Astrocyte of the spinal cord (primary cell): ENCODE measurements around the gene SMIM17.
"Not testable (repeated sequence)": the region's sequence is repeated elsewhere in the genome, so short reads cannot be mapped to it uniquely, and the experiment has no call there.

ENCODE experiments used
- DNase-seq: peaks from one replicate; pipeline ENCODE4 v3.0.0; 2011; ENCODE audit warnings: low read depth, low spot score
- H3K4me3 ChIP-seq: 2 replicates; pipeline ENCODE4 v1.5.1; 2011; ENCODE audit warnings: low read depth, mild to moderate bottlenecking, low read length, moderate library complexity
- CTCF ChIP-seq: IDR thresholded peaks from 2 replicates; pipeline ENCODE4 v1.5.1; 2012; ENCODE audit warnings: low read depth, mild to moderate bottlenecking, low read length, inconsistent platforms
- in situ Hi-C: cut with HindIII; loops from 2 replicates; pipeline ENCODE4 v1.10.0; 2017; ENCODE audit warnings: low sequenced_read_pairs

SMIM17 gene

DNA sequence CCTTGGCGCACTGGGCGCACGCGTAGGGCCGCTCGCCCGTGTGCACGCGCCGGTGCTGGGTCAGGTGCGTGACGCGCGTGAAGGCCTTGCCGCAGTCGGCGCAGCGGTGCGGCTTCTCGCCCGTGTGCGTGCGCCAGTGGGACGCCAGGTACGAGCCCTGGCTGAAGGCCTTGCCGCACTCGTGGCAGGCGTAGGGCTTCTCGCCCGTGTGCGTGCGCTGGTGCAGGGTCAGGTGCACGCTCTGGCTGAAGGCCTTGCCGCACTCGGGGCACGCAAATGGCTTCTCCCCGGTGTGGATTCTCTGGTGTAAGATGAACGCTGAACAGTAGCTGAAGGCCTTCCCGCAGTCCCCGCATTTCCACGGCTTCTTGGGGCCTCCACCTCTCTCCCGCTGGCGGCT lies 21.6 kb downstream of the SMIM17 start:
- in situ Hi-C loops: no loop called here
- TF ChIP-seq CTCF: no peak

GRCh38 chr19:56667311-56667870 lies 24.4 kb downstream of the SMIM17 start:
- H3K4me3 ChIP-seq: no peak overlapping the region
- in situ Hi-C loops: no loop called here
- TF ChIP-seq CTCF: no peak
- DNase-seq: no peak

More for the DNA sequence above, 21.6 kb downstream of the SMIM17 start:
- DNase-seq: no peak
- no peak overlapping the region for H3K4me3 ChIP-seq

- no peak overlapping the region for H3K4me3 ChIP-seq
- no peak for DNase-seq
- no peak for TF ChIP-seq CTCF
- in situ Hi-C loops: no loop called here
Observed at GRCh38 chr19:56668676-56669075, 25.7 kb downstream of the SMIM17 start.

DNA sequence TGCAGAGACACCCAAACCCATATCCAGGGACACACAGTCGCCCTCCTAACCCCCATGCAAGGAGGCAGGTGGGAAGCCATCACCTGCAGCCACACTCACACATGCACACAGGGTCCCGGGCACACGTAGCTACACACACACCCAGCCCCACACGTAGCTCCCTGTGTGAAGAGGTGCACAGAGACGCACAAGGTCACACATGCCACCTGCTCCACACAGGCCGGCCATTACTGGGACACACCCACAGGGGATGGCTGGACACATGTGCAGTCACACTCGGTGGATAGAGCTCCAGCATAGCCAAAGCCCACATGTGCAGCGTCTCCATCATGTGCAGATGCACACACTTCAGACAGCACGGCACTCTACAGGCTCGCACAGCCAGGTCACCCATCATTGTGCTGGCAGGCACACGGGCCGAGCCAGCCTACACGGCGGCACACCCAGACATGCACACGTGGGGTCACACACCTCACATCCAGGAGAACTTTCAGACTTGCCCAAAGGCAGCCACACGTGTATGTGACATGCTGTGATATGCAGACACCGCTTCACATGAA lies 27.5 kb downstream of the SMIM17 start:
- no peak for TF ChIP-seq CTCF
- DNase-seq: no peak
- in situ Hi-C loops: no loop called here
- H3K4me3 ChIP-seq: no peak overlapping the region

- no peak for DNase-seq
- in situ Hi-C loops: no loop called here
- TF ChIP-seq CTCF: no peak
- H3K4me3 ChIP-seq: peak overlapping the region; percentile 17
Observed at GRCh38 chr19:56670961-56671612, 28.1 kb downstream of the SMIM17 start.

- H3K4me3 ChIP-seq: peak within 1 kb of the TSS; percentile 17
- DNase-seq: peak; percentile 17
- peak; percentile 2 for TF ChIP-seq CTCF
- in situ Hi-C loops: no loop called here
Observed at GRCh38 chr19:56671613-56671994, 28.6 kb downstream of the SMIM17 start, which contains the start of gene ZNF835. Gene ZNF835, minus strand, starts transcription at chr19:56671757. Its CDS starts 6,559 bp downstream, at chr19:56665198.

GRCh38 chr19:56672610-56673009 lies 29.7 kb downstream of the SMIM17 start:
- DNase-seq, in situ Hi-C loops, H3K4me3 ChIP-seq: not testable (repeated sequence)
